Omental fat pad (tissue), 4 donors: ENCODE results near the gene IFT43. TPM values are rescaled to one million over a fixed set of nuclear protein-coding genes. Genes with fewer than 3 reads are reported as not detected.

Experiments used
- ATAC-seq: fragments of 150-250 bp; one replicate; pipeline ENCODE4 v1.9.1; 2016; ENCODE audit warnings: mild to moderate bottlenecking, moderate library complexity; ENCODE audit not compliant: low FRiP score
- DNase-seq: peaks from one replicate; pipeline ENCODE4 v3.0.0-alpha.2; 2019; ENCODE audit warnings: low spot score
- CTCF ChIP-seq, 3 donors: fragments of 450-650 bp; IDR thresholded peaks; one replicate each; pipeline ENCODE4 v1.5.1; 2016 to 2017; ENCODE audit warnings: antibody characterized with exemption in 3 of 3, mild to moderate bottlenecking in 3 of 3, moderate library complexity in 2 of 3
- total RNA-seq, 4 donors: library from RNA; depleted of rRNA; stranded (reverse); fragments of >200 nt; gene quantifications; one replicate each; pipeline ENCODE4 v1.1.0, GENCODE V29; 2016

Gene IFT43
- total RNA-seq, 4 donors from 2014 or later = 28.7 to 38.8 (median 32.4) TPM

GRCh38 chr14:75979071-75979571, 6.4 kb upstream of the IFT43 start:
- DNase-seq (no peak), ATAC-seq (no peak)
- no peak for TF ChIP-seq CTCF (IDR thresholded peaks at IDR 0.05)

GRCh38 chr14:75979648-75980565, 5.7 kb upstream of the IFT43 start:
- no peak for TF ChIP-seq CTCF (IDR thresholded peaks at IDR 0.05)
- ATAC-seq (no peak), DNase-seq (peak; percentile 42)

- ATAC-seq (no peak), DNase-seq (no peak)
- TF ChIP-seq CTCF (IDR thresholded peaks at IDR 0.05) = no peak
Measured at GRCh38 chr14:75980856-75981255, 4.7 kb upstream of the IFT43 start.

- ATAC-seq (peak; percentile 75), DNase-seq (peak; percentile 37)
- no peak for TF ChIP-seq CTCF (IDR thresholded peaks at IDR 0.05)
Measured at GRCh38 chr14:75981426-75982265, 3.9 kb upstream of the IFT43 start, which contains the start of gene TGFB3. TGFB3 (minus strand) TSS chr14:75981995; CDS start chr14:75980893, 1,102 bp downstream.

- no peak for TF ChIP-seq CTCF (IDR thresholded peaks at IDR 0.05)
- DNase-seq = peak; percentile 46
- peak; percentile 57 for ATAC-seq
Measured at GRCh38 chr14:75982266-75983018, 3.1 kb upstream of the IFT43 start.

GRCh38 chr14:75983019-75983358, 2.6 kb upstream of the IFT43 start:
- no peak for DNase-seq
- ATAC-seq = no peak
- no peak for TF ChIP-seq CTCF (IDR thresholded peaks at IDR 0.05)
